Measurements from ENCODE around the gene PTPRN2.
A peak's percentile ranks its signal among the peaks of the same experiment; 100 is the strongest.
"Not testable (repeated sequence)": the region's sequence is repeated elsewhere in the genome, so short reads cannot be mapped to it uniquely, and the experiment has no call there.

The PTPRN2 gene

DNA sequence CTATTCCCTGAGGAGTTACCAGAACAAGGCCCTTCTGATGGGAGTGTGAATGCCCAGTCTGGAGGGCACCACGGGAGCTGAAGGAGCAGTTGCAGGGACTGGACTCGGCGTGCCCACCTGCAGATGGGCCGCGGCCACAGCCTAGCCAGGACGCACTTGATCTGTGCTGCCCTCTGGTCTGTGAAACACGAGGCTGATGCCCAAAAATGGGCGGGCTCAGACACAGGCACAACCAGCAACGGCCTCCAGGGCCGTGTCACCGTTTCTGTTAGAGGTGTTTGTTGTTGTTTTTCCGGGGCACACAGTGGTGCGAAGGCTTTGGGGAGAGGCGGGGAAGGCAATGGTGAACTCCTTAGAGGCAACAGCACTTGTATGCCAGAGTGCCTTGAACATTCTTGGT is 1015.0 kb downstream of the PTPRN2 start:
- no peak for DNase-seq

DNA sequence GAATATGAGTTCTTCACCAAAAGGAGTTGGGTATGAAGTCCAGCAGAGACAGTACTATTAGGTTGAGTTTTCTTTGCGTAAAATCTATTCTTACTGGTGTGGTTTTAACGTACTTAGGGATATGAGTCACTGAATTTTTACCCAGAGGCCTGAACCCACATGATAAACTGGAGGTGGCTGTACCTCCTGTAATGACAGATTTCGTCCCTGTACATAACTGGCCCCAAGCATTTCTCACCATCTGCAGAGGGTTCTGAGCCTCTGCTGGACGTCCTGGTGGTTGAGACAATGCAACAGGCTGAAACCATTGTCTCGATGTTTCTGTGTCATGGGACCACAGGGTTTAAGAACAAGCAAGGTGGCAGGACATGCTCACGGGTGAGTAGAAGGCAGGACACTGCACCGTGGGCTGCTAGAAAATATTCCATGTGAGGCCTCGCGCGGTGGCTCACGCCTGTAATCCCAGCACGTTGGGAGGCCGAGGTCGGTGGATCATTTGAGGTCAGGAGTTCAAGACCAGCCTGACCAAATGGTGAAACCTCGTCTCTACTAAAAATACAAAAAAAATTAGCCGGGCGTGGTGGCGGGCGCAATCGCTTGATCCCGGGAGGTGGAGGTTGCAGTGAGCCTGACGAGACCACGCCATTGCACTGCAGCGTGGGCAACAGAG is 1017.0 kb downstream of the PTPRN2 start:
- DNase-seq: no peak

DNA sequence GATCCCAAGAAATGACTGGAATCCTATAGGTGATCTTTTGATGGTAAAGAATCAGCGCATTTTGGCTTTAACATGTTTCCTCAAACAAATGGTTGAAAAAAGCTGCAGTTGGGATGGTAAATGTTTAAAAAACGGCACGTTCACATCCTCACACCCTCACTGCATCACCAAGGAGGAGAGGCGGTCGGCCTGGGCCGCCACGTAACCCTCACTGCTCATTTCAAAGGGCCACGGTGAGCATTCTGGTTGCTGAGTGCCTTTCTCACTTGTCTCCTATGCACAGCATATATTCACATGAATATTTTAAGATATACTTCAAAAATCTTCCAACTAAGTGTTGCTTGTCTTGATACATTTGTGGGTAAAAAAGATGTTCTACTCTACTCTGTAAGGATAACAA is 1017.7 kb downstream of the PTPRN2 start:
- DNase-seq: no peak

DNA sequence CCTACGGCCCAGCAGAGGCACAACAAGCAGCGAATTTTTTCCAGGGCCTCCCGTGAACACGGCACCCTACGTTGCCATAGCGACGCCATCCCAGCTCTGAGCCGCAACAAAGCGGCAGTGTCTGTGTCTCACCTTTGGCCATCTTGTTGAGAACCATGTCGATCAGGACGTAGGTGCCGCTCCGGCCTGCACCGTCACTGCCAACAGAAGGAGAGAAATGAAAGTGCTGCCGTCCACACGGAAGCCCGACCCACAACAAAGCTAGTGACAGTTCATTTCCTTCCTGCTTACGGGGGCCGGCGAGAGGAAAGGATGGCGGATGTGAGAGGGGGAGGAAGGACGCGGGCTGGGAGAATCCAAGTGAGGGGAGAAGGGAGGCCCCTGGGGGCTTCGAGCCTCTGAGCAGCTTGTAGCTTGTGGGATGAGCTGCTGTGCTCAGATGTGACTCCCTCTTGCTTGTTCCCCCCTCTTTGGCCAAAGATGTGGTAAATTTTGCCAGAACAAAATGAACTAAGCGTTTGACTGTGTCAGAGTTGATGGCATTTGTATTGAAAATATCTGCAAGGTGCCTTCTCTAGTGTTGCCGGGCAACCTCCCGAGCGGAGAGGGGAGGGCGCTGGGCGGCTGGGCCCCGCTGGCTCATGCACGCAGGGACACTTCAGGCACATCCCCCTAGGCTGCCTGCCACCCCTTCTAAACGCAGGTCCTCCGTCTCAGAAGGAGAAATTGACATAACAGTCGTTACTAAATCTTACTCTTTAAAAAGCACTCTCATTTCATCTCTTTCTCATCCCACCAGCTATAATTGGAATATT is 1018.6 kb downstream of the PTPRN2 start:
- DNase-seq: peak; percentile 50

DNA sequence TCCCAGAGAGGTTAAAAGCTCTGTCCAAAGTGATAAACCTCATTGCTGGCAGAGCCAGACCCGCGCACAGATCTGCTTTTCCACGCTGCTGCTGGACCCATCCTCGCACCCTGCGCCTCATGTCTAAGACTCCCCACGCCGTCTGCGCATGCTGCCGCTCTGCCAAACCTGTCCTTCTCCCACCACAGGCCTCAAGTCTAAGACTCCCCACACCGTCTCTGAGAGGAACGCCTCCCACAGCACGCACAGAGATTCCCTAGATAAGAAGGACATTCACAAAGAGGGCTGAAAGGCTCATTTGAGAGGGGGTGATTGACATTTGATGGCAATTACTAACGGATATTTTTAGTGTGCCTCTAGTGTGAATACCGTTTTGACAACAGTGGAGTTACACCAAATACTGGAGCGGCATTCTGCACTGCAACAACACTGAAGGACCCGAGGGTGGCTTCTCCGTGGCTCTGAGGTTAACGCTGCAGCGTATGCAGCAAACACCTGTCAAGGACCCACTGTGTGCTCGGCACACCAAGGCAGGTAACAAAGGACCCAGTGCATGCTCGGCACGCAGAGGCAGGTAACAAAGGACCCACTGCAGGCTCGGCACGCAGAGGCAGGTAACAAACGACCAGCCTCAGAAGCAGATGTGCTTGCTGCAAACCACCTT is 1019.4 kb downstream of the PTPRN2 start:
- DNase-seq: no peak

DNA sequence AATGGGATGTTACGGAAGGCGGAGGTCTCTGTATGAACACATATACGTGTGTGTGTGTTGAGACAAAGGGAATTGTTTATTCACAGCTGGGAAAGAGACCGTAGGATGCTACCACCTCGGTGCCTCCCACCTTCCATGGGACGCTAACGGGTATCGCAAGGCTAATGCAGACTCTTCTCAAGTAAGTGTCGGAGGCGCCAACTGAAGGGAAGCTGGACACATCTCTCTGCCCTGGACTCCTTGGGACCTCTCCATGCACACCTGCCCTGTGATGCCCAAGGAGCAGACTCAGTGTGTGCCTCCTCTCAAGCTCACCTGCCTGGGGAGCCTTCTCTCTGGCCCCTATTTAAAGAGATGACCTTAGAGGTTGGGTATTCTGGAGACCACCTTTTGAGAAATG is 1020.0 kb downstream of the PTPRN2 start:
- no peak for DNase-seq

DNA sequence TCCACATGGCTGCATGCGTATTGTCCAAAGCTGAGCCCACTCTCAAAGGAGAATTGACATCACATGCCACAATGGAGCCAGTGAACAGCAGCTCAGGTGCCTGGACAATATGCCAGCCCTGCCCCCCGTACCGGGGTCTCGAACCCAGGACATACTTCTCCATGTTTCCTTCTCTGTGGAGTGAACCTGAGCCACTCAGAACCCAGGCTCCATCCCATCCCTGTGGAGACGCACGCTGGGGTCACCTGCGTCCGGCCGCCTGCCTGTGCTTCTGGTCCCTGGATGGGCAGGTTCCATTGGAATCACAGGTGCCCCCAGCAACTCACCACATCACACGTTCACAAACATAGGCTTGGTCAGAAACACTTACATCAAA is 1021.0 kb downstream of the PTPRN2 start:
- no peak for DNase-seq

DNA sequence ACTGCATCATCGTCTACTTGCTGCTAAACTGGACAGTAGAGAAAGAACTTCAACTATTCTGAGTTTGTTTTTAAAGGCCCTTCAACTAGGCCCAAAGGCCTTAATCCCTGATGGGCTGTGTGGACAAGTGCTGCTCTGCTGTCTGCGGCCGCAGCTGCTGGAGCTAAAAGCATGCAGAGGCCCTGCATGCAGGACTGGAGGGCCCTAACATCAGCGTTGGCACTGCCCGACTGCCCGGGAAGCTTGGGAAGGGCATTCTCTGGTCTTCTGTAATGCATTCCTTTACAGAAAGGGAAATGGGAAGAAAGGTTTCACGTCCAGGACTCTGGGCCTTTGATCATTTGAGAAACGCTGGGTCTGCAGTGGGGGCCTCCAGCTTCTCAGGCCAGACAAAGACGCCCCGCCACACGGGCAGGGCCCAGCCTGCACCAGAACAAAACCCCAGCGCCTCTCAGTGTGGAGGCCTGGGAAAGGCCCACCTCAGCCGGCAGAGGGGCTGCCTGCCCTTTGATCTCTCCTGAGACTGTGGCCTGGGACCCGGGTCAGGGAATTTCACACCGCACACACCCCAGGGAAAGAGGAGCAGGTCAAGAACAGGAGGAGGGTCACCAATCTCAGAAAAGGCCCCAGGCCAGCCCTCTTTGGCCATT is 1021.5 kb downstream of the PTPRN2 start:
- no peak for DNase-seq

DNA sequence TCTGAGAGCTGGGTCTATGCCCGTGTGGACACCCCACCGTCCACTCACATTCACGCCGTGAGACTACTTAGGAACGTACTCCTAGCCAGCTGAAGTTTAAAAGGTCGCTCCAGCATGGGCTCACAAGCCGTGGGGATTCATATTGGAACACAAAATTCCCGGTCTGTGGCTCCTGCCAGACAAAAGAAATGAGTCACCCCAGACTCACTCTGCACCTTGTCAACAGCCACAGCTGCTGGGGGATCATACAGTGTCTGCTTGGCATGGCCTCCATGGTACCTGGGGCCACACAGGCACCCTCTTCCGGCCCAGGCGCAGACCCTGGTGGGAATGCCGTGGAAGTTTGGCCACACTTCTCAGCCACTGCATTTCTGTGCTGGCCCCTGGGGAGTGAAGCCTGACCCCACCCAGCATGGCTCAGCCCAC is 1022.4 kb downstream of the PTPRN2 start:
- no peak for DNase-seq

DNA sequence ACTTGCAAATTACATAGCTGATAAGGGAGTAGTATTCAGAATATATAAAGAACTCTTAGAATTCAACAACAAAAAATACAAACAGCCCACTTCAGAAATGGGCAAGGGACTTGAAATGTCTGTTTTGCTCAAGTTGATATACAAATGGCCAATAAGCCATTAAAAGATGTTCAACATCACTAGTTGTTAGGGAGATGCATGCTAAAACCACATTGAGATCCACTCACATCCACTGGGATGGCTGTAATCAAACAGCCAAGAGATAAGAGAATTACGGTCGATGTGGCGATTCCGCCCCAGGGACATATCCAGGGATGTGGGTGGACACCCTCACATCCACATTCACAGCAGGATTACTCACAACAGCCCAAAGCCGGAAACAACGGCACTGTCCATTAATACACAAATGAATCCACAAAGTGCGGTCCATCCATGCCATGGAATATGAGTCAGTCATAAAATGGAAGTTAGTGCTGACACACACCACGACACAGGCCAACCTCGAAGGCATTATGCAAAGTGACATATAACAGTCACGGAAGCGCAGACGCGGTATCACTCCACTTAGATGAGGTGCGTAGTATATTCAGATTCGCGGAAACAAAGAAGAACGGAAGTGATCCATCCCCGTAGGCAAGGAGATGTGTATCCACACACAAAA is 1023.0 kb downstream of the PTPRN2 start:
- no peak for DNase-seq

DNA sequence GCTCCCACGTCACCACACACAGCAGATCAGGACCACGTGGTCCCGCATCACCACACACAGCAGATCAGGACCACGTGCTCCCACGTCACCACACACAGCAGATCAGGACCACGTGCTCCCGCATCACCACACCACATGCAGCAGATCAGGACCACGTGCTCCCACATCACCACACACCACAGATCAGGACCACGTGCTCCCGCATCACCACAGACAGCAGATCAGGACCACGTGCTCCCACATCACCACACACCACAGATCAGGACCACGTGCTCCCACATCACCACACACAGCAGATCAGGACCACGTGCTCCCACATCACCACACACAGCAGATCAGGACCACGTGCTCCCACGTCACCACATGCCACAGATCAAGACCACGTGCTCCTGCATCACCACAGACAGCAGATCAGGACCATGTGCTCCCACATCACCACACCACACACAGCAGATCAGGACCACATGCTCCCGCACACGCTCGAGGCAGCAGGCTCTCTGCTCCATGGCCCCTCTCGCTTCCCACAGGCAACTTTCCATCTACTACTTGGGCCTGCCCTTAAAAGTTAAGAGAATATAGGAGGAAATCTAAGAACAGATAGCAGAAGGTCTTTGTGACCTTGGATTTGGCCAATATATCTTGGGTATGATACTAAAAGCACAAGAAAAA is 1024.0 kb downstream of the PTPRN2 start:
- not testable (repeated sequence) for DNase-seq

DNA sequence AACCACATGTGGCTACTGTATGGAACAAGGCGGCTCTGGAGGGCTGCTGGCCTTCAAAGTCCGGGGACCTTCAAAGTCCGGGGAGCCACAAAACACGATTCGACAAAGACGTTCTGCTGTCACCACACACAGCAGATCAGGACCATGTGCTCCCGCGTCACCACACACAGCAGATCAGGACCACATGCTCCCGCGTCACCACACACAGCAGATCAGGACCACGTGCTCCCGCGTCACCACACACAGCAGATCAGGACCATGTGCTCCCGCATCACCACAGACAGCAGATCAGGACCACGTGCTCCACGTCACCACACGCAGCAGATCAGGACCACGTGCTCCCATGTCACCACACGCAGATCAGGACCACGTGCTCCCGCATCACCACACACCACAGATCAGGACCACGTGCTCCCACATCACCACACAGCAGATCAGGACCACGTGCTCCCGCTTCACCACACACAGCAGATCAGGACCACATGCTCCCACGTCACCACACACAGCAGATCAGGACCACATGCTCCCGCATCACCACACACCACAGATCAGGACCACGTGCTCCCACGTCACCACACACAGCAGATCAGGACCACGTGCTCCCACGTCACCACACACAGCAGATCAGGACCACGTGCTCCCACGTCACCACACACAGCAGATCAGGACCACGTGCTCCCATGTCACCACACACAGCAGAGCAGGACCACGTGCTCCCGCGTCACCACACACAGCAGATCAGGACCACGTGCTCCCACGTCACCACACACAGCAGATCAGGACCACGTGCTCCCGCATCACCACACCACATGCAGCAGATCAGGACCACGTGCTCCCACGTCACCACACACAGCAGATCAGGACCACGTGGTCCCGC is 1024.9 kb downstream of the PTPRN2 start:
- DNase-seq: not testable (repeated sequence)

DNA sequence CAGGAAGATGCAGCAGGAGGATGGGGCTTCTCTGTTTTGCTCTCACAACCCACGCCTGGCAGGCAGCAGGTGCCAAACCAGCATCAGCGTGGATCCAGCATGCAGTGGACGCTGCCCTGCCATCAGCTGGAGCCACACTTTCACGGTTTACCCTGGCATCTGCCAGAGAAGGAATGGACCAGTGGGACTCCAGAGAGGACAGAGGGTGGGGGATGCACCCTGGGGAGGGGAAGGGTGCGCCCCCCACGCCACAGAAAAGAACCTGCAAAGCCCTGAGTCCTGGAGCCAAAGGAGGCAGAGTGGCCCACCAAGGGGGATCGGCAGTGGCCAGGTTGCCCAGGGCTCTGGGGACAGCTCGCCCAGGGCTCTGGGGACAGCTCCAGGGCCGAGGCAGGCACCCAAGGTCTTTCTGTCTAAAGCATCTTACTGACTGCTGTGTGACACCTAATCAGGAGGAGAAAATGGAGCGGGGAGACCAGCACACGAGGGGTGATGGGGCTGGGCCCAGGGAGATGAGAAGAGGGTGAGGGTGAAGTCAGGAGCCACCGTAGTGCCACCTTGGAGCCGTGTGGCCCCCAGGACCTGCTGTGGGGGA is 1025.7 kb downstream of the PTPRN2 start:
- no peak for DNase-seq

DNA sequence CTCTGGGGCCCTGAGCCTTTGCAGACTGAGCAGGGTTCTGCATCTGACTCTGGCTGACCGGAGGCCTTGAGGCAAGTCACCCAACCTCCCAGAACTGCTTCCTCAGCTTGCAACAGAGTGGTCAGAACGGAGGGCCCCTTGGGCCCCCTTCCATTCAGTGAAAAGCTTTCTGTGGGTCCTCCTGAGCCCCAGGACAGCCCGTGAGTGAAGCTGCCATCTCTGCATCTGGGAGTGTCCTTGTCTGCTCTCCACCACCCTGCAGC is 1026.2 kb downstream of the PTPRN2 start:
- no peak for DNase-seq

DNA sequence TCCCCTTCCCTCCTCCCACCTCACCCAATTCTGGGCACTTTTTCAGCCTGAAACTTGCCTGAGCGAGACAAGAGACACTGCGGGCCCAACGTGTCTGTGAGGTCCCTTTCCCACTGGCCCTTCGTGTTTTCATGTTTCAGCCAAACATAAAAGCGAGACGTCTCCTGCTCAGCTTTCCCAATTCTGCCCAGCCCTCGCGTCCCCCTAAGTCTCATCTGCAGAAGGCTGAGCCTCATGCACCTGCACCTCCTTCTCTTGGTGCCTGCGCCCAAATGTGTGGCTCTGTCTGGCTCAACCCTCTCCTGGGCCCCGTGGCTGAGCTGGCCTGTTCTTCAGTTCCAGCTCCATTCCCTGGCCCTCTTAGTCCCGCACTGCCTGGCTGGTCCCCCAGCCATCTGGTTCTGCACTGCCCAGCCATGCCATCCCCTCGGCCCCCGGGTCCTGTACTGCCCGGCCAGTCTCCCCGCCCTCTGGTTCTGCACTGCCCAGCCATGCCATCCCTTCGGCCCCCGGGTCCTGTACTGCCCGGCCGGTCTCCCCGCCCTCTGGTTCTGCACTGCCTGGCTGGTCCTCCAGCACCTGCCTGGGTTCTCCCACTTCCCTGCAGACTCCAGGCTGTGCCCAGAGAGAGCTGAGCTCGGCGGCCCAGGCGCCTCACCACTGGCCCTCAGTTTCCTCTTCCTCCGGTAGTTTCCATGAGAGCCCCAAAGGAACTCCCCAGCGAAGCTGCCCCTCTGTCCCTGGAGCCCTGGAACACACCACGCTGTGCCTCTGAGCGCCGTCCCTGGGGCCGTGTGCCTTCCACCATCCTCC is 1026.7 kb downstream of the PTPRN2 start:
- DNase-seq: no peak

DNA sequence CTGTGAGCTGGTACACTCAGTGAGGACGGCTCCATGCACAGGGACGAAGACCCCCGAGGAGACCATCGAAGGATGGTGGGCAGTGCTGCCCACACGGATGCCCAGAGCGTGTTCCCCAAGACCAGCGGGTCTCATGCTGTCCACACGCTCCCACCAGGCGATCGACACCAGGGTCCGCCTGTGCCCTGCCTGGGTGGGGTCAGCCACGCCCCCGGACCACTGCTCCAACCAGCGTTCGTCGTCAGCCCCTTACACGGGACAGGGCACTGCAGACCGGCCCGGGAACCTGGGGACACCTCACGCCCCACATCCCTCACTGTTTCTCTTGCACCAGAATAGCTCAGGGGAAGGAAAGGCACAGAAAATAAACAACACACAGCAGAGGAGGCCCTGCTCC is 1027.4 kb downstream of the PTPRN2 start:
- no peak for DNase-seq

DNA sequence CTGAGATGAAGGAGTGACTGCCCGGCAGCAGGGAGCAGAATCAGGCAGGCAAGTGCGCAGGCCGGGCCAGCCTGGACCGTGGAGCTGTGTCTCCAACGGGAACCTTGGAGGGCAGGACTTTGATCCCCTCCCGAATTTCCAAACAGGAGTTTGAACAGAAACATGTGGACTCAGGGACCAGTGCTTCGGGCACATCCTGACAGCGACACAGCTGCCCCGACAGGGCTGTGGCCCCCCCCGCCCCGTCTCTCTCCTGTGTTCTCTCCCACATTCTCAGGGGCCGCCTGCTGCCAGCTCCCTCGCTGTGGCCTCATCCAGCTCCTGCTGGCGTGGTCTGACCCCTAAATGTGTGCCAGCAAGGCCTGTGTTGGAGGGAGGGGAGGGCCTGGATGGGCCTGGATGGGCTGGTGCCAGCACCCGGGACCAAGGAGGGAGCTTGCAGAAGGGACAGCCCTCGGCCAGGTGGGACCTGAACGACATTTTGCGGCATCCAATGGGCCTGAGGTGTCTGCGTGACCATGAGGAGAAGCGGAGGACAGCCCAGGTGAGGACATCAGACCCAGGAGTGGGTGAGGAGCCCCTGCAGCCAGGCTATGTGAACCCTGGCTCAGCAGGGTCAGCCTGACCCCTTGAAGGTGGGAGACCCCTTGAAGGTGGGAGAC is 1027.9 kb downstream of the PTPRN2 start:
- DNase-seq: no peak

DNA sequence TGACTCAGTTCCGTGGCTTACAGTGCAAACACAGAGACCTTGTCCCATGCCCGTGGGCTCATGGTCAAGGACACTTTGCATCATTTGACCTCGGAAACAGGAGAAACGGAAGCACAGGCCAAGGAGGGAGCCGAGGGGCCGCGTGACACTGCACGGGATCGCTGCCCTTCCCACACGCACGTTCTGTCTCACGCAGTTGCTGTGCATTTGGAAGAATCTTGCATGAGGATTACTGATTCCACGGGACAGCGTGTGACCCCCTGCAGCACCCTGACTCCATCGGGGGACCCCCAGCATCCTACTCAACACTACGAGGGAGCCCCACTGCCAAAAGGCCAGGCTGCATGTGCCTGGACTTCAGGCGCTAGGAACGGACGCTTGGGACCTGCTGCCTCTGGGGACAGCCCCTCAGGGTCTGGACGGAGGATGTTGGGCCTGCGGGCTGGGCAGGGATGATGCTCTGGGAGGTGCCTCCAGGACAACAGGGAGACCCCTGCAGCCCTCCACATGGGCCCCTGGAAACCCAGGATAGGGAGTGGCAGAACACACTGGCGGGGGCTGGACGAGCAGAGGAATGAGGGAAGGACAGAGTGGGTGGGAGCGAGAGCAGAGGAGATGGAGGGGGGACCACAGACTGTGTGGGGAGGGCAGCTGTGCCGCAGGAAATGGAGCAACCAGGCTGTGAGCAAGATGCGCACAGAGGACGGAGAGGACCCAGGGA is 1028.6 kb downstream of the PTPRN2 start:
- DNase-seq: no peak

DNA sequence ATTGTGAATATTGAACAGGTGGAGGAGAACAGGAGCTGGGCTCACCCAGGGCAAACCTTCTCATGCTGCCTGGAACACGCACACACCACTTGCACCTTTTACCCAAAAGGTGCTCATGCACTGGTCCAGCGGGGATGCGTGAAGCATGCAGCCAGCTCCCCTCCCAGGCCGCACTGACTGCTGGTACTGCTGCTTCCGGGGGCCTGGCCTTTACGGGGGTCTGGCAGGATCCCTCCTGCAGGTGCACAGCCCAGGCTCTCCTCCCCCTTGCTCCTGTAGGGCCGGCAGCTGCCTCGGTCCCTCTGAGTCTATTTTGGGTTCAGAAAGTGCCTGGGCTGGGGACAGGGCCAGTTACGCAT is 1029.1 kb downstream of the PTPRN2 start:
- no peak for DNase-seq
